Kidney (tissue), 14 donors: ENCODE data around the gene IMMP2L. TPM values are rescaled to one million over a fixed set of nuclear protein-coding genes. Genes with fewer than 3 reads are reported as not detected.

Experiments used
- DNase-seq, 5 donors: peaks; one replicate each; pipeline ENCODE4 v3.0.0-alpha.2; 2013 to 2020
- FAIRE-seq: peaks from 2 replicates; lab custom pipeline; 2012; peaks lifted over from hg19 to GRCh38; lab: Jason Lieb, UNC
- H3K27ac ChIP-seq, 2 donors: one replicate each; pipeline ENCODE4 v1.7.0; 2013; ENCODE audit warnings: low read depth in 2 of 2, low read length in 2 of 2, inconsistent platforms in 1 of 2
- H3K27me3 ChIP-seq: one replicate; pipeline ENCODE4 v1.7.1; 2013; ENCODE audit warnings: low read length, inconsistent platforms; ENCODE audit not compliant: control insufficient read depth, insufficient read depth
- H3K36me3 ChIP-seq, 3 donors: one replicate each; pipeline versions ENCODE4 v1.7.0 to v1.7.1; 2013; ENCODE audit warnings: low read length in 3 of 3, control low read depth in 1 of 3, inconsistent platforms in 1 of 3; ENCODE audit not compliant: insufficient read depth in 3 of 3, control insufficient read depth in 2 of 3
- H3K4me1 ChIP-seq, 3 donors: one replicate each; pipeline versions ENCODE4 v1.7.0 to v1.7.1; 2013; ENCODE audit warnings: low read length in 3 of 3, inconsistent platforms in 1 of 3, low read depth in 1 of 3; ENCODE audit not compliant: control insufficient read depth in 2 of 3, insufficient read depth in 2 of 3
- H3K4me3 ChIP-seq, 3 donors: one replicate each; pipeline versions ENCODE4 v1.7.0 to v1.8.1; 2013; ENCODE audit warnings: low read length in 3 of 3, control low read depth in 1 of 3, inconsistent platforms in 1 of 3
- H3K9ac ChIP-seq, 3 donors: one replicate each; pipeline versions ENCODE4 v1.7.0 to v1.7.1; 2013; ENCODE audit warnings: low read length in 3 of 3, control low read depth in 1 of 3, inconsistent platforms in 1 of 3
- H3K9me3 ChIP-seq, 3 donors: one replicate each; pipeline versions ENCODE4 v1.7.0 to v1.7.1; 2013; ENCODE audit warnings: low read length in 3 of 3, control low read depth in 1 of 3, inconsistent platforms in 1 of 3; ENCODE audit not compliant: control insufficient read depth in 2 of 3, insufficient read depth in 1 of 3
- intact Hi-C: fragments of 100-400 bp; cut with DNase I; formaldehyde crosslinking; loops from one replicate; pipeline ENCODE4 v1.11.1; 2022
- polyA plus RNA-seq: library from polyadenylated mRNA; stranded (reverse); fragments of 350-450 nt; fragmentation: Illumina TruSeq; extraction: RNeasy Lipid Tissue Mini Kit (QIAGEN cat#74804); gene quantifications from one replicate; pipeline ENCODE4 v1.2.3, GENCODE V29; 2014; ENCODE audit warnings: low read depth, low replicate concordance; ENCODE audit not compliant: insufficient read depth
- total RNA-seq: library from RNA; stranded (reverse); fragmentation: NEBNext Ultra II Directional; extraction: Animal tissue kit (Norgen Biotek cat#: 25700); gene quantifications from one replicate; pipeline ENCODE4 v1.2.1, GENCODE V29; 2021
- TF ChIP-seq, protein P1 (sequence below): IDR thresholded peaks from 3 replicates; pipeline ENCODE4 v1.5.1; 2012; ENCODE audit warnings: mild to moderate bottlenecking, moderate library complexity, borderline replicate concordance; ENCODE audit not compliant: insufficient read depth; ENCODE audit errors: extremely low read depth
- donor health status: control.
- donor health status: control.
- donor health status: control.
- donor health status: control.
- donor health status: control.
- donor health status: DM: yes; HTN: yes; CAD: no.
- donor health status: Normal renal cell carcinoma (clear cell type).

IMMP2L gene
- total and polyA plus RNA-seq, 2 donors from 2014 or later, result 46.4 to 52.1 TPM

GRCh38 chr7:111025006-111025405 is 537.3 kb downstream of the IMMP2L start:
- TF ChIP-seq, protein P1, sequence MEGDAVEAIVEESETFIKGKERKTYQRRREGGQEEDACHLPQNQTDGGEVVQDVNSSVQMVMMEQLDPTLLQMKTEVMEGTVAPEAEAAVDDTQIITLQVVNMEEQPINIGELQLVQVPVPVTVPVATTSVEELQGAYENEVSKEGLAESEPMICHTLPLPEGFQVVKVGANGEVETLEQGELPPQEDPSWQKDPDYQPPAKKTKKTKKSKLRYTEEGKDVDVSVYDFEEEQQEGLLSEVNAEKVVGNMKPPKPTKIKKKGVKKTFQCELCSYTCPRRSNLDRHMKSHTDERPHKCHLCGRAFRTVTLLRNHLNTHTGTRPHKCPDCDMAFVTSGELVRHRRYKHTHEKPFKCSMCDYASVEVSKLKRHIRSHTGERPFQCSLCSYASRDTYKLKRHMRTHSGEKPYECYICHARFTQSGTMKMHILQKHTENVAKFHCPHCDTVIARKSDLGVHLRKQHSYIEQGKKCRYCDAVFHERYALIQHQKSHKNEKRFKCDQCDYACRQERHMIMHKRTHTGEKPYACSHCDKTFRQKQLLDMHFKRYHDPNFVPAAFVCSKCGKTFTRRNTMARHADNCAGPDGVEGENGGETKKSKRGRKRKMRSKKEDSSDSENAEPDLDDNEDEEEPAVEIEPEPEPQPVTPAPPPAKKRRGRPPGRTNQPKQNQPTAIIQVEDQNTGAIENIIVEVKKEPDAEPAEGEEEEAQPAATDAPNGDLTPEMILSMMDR, result no peak
- H3K9me3 ChIP-seq, result no peaks in the 10 kb centered on the region
- H3K9ac ChIP-seq, result no peak overlapping the region
- H3K27me3 ChIP-seq, result no peaks in the 10 kb centered on the region
- FAIRE-seq (no peak), DNase-seq (no peak)
- H3K4me1 ChIP-seq, result no peaks in the 10 kb centered on the region
- H3K36me3 ChIP-seq, result no peaks in the 10 kb centered on the region
- intact Hi-C loops, result no loop called here
- H3K4me3 ChIP-seq, result no peak overlapping the region
- no peak overlapping the region for H3K27ac ChIP-seq

- no peak for DNase-seq
- H3K4me1 ChIP-seq, result peaks cover 0 to 2% (median 0%) of the 10 kb centered on the region in 3 donors
- no peak for FAIRE-seq
- H3K9ac ChIP-seq, result no peak overlapping the region
- no peaks in the 10 kb centered on the region for H3K9me3 ChIP-seq
- H3K36me3 ChIP-seq, result no peaks in the 10 kb centered on the region
- no peak overlapping the region for H3K27ac ChIP-seq
- TF ChIP-seq, protein P1, result no peak
- H3K27me3 ChIP-seq, result no peaks in the 10 kb centered on the region
- no peak overlapping the region for H3K4me3 ChIP-seq
- intact Hi-C loops, result no loop called here
Observed at GRCh38 chr7:111018960-111019736, 543.1 kb downstream of the IMMP2L start.

- H3K4me3 ChIP-seq, result no peak overlapping the region
- H3K4me1 ChIP-seq, result peaks cover 0 to 2% (median 0%) of the 10 kb centered on the region in 3 donors
- H3K36me3 ChIP-seq, result no peaks in the 10 kb centered on the region
- H3K27ac ChIP-seq, result no peak overlapping the region
- DNase-seq (no peak), FAIRE-seq (no peak)
- no peaks in the 10 kb centered on the region for H3K27me3 ChIP-seq
- intact Hi-C loops, result no loop called here
- TF ChIP-seq, protein P1, result no peak
- H3K9ac ChIP-seq, result no peak overlapping the region
- no peaks in the 10 kb centered on the region for H3K9me3 ChIP-seq
Observed at GRCh38 chr7:111018447-111018846, 543.8 kb downstream of the IMMP2L start.
